HEK293 (cell line): ENCODE data around the gene DNAJC2.

Experiments used
- CTCF ChIA-PET: fragments of 350-600 bp; formaldehyde crosslinking; extraction: SDS; loops from one replicate; lab custom pipeline; 2021; ENCODE audit warnings: antibody characterized with exemption; lab: Yijun Ruan, JAX
- POLR2A ChIA-PET: fragments of 300-600 bp; formaldehyde crosslinking; extraction: SDS; loops from one replicate; lab custom pipeline; 2020; ENCODE audit warnings: antibody characterized with exemption, inconsistent platforms; lab: Yijun Ruan, JAX
- H3K27ac ChIP-seq: fragments of 200-500 bp; sonication (Bioruptor generic); 2 replicates; pipeline ENCODE4 v1.5.1; 2014; ENCODE audit warnings: low read depth, low read length, control low read depth, inconsistent platforms; ENCODE audit errors: extremely low read depth
- H3K36me3 ChIP-seq, 2 experiments: fragments of 200-500 bp in 1 of 2; sonication (Bioruptor generic) in 1 of 2; 1 replicate in 1 of 2; 2 replicates in 1 of 2; pipeline ENCODE4 v1.5.1; 2014 to 2017; ENCODE audit warnings: inconsistent platforms in 2 of 2, low read length in 2 of 2; ENCODE audit not compliant: control insufficient read depth in 2 of 2, insufficient read depth in 1 of 2
- H3K4me1 ChIP-seq: fragments of 200-500 bp; sonication (Bioruptor generic); 2 replicates; pipeline ENCODE4 v1.5.1; 2014; ENCODE audit warnings: mild to moderate bottlenecking, low read length, inconsistent platforms; ENCODE audit not compliant: control insufficient read depth, insufficient read depth
- H3K4me3 ChIP-seq: 2 replicates; pipeline ENCODE4 v1.5.1; 2011; ENCODE audit warnings: low read depth, mild to moderate bottlenecking, control low read depth, low read length, moderate library complexity
- H3K9me3 ChIP-seq: fragments of 200-500 bp; sonication (Bioruptor generic); 2 replicates; pipeline ENCODE4 v1.5.1; 2014; ENCODE audit warnings: low read depth, low read length, inconsistent platforms; ENCODE audit not compliant: control insufficient read depth, insufficient read depth
- GLI2 ChIP-seq: fragments of 450-650 bp; formaldehyde crosslinking; IDR thresholded peaks from 2 replicates; pipeline ENCODE4; 2017; ENCODE audit warnings: missing biosample characterization, missing genetic modification characterization, low read depth, borderline replicate concordance
- IKZF3 ChIP-seq: fragments of 450-650 bp; IDR thresholded peaks from 2 replicates; pipeline ENCODE4 v1.5.0; 2018; ENCODE audit warnings: missing biosample characterization, mild to moderate bottlenecking, missing genetic modification characterization, moderate library complexity
- KLF10 ChIP-seq: fragments of 450-650 bp; IDR thresholded peaks from 2 replicates; pipeline ENCODE4 v1.5.1; 2018; ENCODE audit warnings: missing biosample characterization, mild to moderate bottlenecking, missing genetic modification characterization
- KLF8 ChIP-seq: fragments of 450-650 bp; formaldehyde crosslinking; IDR thresholded peaks from 2 replicates; pipeline ENCODE4 v1.5.1; 2016; ENCODE audit warnings: missing biosample characterization, missing genetic modification characterization
- MEIS1 ChIP-seq: sonication (generic); formaldehyde crosslinking; IDR thresholded peaks from 2 replicates; pipeline ENCODE4 v1.8.1; 2022; ENCODE audit warnings: missing genetic modification reagents, mild to moderate bottlenecking, borderline replicate concordance
- TCF7L2 ChIP-seq: IDR thresholded peaks from 2 replicates; pipeline ENCODE4 v1.6.1; 2011; ENCODE audit warnings: low read depth, mild to moderate bottlenecking, inconsistent platforms, low read length, moderate library complexity, borderline replicate concordance
- ZNF184 ChIP-seq: fragments of 450-650 bp; IDR thresholded peaks from 2 replicates; pipeline ENCODE4 v1.5.1; 2018; ENCODE audit warnings: missing biosample characterization, mild to moderate bottlenecking, missing genetic modification characterization
- ZNF221 ChIP-seq: fragments of 450-650 bp; formaldehyde crosslinking; IDR thresholded peaks from 2 replicates; pipeline ENCODE4 v1.5.1; 2017; ENCODE audit warnings: missing biosample characterization, missing genetic modification characterization, borderline replicate concordance
- ZNF239 ChIP-seq: fragments of 450-650 bp; formaldehyde crosslinking; IDR thresholded peaks from 2 replicates; pipeline ENCODE4 v1.5.1; 2016; ENCODE audit warnings: missing biosample characterization, missing genetic modification characterization
- ZNF302 ChIP-seq: fragments of 450-650 bp; formaldehyde crosslinking; IDR thresholded peaks from 2 replicates; pipeline ENCODE4 v1.5.1; 2016; ENCODE audit warnings: missing biosample characterization, missing genetic modification characterization, low read depth
- ZNF37A ChIP-seq: fragments of 450-650 bp; IDR thresholded peaks from 2 replicates; pipeline ENCODE4 v1.5.1; 2018; ENCODE audit warnings: missing biosample characterization, missing genetic modification characterization
- ZNF530 ChIP-seq: fragments of 450-650 bp; formaldehyde crosslinking; IDR thresholded peaks from 2 replicates; pipeline ENCODE4 v1.5.1; 2016; ENCODE audit warnings: low read depth, missing biosample characterization, missing genetic modification characterization
- ZNF544 ChIP-seq: fragments of 450-650 bp; formaldehyde crosslinking; IDR thresholded peaks from 2 replicates; pipeline ENCODE4 v1.5.0; 2017; ENCODE audit warnings: missing biosample characterization, missing genetic modification characterization
- ZNF549 ChIP-seq: fragments of 450-650 bp; IDR thresholded peaks from 2 replicates; pipeline ENCODE4 v1.5.1; 2018; ENCODE audit warnings: missing biosample characterization, missing genetic modification characterization, mild to moderate bottlenecking, inconsistent platforms, moderate library complexity
- ZNF596 ChIP-seq: fragments of 450-650 bp; IDR thresholded peaks from 2 replicates; pipeline ENCODE4 v1.5.0; 2018; ENCODE audit warnings: missing biosample characterization, mild to moderate bottlenecking, missing genetic modification characterization, moderate library complexity
- ZNF654 ChIP-seq: fragments of 450-650 bp; formaldehyde crosslinking; IDR thresholded peaks from 2 replicates; pipeline ENCODE4 v1.5.1; 2016; ENCODE audit warnings: low read depth, missing biosample characterization, missing genetic modification characterization
- ZNF660 ChIP-seq: fragments of 450-650 bp; IDR thresholded peaks from 2 replicates; pipeline ENCODE4 v1.5.1; 2018; ENCODE audit warnings: missing biosample characterization, mild to moderate bottlenecking, missing genetic modification characterization
- ZNF664 ChIP-seq: fragments of 450-650 bp; formaldehyde crosslinking; IDR thresholded peaks from 2 replicates; pipeline ENCODE4 v1.5.1; 2016; ENCODE audit warnings: missing biosample characterization, missing genetic modification characterization
- ZNF776 ChIP-seq: fragments of 450-650 bp; formaldehyde crosslinking; IDR thresholded peaks from 2 replicates; pipeline ENCODE4 v1.5.0; 2017; ENCODE audit warnings: missing biosample characterization, missing genetic modification characterization, borderline replicate concordance
- ZNF830 ChIP-seq: fragments of 450-650 bp; IDR thresholded peaks from 2 replicates; pipeline ENCODE4 v1.5.0; 2018; ENCODE audit warnings: missing biosample characterization, missing genetic modification characterization, low read depth, mild to moderate bottlenecking, moderate library complexity
- TF ChIP-seq, protein P1 (sequence below): fragments of 450-650 bp; formaldehyde crosslinking; IDR thresholded peaks from 2 replicates; pipeline ENCODE4 v1.5.1; 2016; ENCODE audit warnings: missing biosample characterization, missing genetic modification characterization
- TF ChIP-seq, protein P2 (sequence below): fragments of 450-650 bp; formaldehyde crosslinking; IDR thresholded peaks from 2 replicates; pipeline ENCODE4 v1.5.1; 2016; ENCODE audit warnings: missing biosample characterization, missing genetic modification characterization, low read depth
- TF ChIP-seq, protein P3 (sequence below): fragments of 450-650 bp; formaldehyde crosslinking; IDR thresholded peaks from 2 replicates; pipeline ENCODE4 v1.5.1; 2016; ENCODE audit warnings: missing biosample characterization, missing genetic modification characterization
- TF ChIP-seq, protein P4 (sequence below): fragments of 450-650 bp; formaldehyde crosslinking; IDR thresholded peaks from 2 replicates; pipeline ENCODE4 v1.5.1; 2017; ENCODE audit warnings: missing biosample characterization, mild to moderate bottlenecking, missing genetic modification characterization, moderate library complexity
- TF ChIP-seq, protein P5 (sequence below): fragments of 450-650 bp; IDR thresholded peaks from 2 replicates; pipeline ENCODE4 v1.5.1; 2018; ENCODE audit warnings: missing biosample characterization, mild to moderate bottlenecking, missing genetic modification characterization
- TF ChIP-seq, protein P6 (sequence below): sonication (generic); formaldehyde crosslinking; IDR thresholded peaks from 2 replicates; pipeline ENCODE4 v1.8.1; 2022; ENCODE audit warnings: mild to moderate bottlenecking, moderate library complexity, missing genetic modification reagents

DNAJC2 gene

DNA sequence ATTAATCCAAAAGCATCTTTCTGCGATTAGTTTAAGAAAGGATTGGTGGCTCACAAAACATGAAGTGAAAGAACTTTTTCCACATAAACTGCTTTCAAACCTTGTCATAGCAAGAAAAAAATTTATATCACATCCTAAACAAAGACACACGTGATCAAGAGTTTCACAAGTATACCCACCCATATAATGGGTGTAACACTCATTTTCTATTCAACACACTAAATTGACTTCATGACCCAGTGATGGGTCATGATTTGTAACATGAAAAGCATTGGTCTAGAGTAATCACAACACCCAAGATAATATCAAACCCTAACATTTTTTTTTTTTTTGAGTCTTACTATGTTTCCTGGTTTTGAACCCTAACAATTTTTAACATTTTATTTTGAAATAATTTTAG, 29.7 kb downstream of the DNAJC2 start:
- POLR2A ChIA-PET = no interaction called here
- Histone ChIP-seq H3K4me1 (no peaks in the 10 kb centered on the region), H3K27ac (no peak overlapping the region), H3K9me3 (no peaks in the 10 kb centered on the region), H3K4me3 (no peak overlapping the region), H3K36me3 (peaks cover 70 to 94% of the 10 kb centered on the region in 2 experiments)
- CTCF ChIA-PET = no interaction called here
- no peak for TF ChIP-seq ZNF654
- TF ChIP-seq ZNF596 (tag by site-specific recombination) = no peak
- TF ChIP-seq, protein P1, sequence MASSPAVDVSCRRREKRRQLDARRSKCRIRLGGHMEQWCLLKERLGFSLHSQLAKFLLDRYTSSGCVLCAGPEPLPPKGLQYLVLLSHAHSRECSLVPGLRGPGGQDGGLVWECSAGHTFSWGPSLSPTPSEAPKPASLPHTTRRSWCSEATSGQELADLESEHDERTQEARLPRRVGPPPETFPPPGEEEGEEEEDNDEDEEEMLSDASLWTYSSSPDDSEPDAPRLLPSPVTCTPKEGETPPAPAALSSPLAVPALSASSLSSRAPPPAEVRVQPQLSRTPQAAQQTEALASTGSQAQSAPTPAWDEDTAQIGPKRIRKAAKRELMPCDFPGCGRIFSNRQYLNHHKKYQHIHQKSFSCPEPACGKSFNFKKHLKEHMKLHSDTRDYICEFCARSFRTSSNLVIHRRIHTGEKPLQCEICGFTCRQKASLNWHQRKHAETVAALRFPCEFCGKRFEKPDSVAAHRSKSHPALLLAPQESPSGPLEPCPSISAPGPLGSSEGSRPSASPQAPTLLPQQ = no peak
- TF ChIP-seq, protein P2, sequence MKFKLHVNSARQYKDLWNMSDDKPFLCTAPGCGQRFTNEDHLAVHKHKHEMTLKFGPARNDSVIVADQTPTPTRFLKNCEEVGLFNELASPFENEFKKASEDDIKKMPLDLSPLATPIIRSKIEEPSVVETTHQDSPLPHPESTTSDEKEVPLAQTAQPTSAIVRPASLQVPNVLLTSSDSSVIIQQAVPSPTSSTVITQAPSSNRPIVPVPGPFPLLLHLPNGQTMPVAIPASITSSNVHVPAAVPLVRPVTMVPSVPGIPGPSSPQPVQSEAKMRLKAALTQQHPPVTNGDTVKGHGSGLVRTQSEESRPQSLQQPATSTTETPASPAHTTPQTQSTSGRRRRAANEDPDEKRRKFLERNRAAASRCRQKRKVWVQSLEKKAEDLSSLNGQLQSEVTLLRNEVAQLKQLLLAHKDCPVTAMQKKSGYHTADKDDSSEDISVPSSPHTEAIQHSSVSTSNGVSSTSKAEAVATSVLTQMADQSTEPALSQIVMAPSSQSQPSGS (tag by site-specific recombination) = no peak
- no peak for TF ChIP-seq MEIS1 (CRISPR knock-in tag)
- no peak for TF ChIP-seq ZNF221 (tag by site-specific recombination)
- no peak for TF ChIP-seq ZNF239 (tag by site-specific recombination)
- no peak for TF ChIP-seq KLF8 (tag by site-specific recombination)
- no peak for TF ChIP-seq TCF7L2
- TF ChIP-seq, protein P3, sequence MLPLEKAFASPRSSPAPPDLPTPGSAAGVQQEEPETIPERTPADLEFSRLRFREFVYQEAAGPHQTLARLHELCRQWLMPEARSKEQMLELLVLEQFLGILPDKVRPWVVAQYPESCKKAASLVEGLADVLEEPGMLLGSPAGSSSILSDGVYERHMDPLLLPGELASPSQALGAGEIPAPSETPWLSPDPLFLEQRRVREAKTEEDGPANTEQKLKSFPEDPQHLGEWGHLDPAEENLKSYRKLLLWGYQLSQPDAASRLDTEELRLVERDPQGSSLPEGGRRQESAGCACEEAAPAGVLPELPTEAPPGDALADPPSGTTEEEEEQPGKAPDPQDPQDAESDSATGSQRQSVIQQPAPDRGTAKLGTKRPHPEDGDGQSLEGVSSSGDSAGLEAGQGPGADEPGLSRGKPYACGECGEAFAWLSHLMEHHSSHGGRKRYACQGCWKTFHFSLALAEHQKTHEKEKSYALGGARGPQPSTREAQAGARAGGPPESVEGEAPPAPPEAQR (tag by site-specific recombination) = no peak
- no peak for TF ChIP-seq ZNF664
- TF ChIP-seq ZNF530 (tag by site-specific recombination) = no peak
- TF ChIP-seq, protein P4, sequence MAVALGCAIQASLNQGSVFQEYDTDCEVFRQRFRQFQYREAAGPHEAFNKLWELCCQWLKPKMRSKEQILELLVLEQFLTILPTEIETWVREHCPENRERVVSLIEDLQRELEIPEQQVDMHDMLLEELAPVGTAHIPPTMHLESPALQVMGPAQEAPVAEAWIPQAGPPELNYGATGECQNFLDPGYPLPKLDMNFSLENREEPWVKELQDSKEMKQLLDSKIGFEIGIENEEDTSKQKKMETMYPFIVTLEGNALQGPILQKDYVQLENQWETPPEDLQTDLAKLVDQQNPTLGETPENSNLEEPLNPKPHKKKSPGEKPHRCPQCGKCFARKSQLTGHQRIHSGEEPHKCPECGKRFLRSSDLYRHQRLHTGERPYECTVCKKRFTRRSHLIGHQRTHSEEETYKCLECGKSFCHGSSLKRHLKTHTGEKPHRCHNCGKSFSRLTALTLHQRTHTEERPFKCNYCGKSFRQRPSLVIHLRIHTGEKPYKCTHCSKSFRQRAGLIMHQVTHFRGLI = no peak

DNA sequence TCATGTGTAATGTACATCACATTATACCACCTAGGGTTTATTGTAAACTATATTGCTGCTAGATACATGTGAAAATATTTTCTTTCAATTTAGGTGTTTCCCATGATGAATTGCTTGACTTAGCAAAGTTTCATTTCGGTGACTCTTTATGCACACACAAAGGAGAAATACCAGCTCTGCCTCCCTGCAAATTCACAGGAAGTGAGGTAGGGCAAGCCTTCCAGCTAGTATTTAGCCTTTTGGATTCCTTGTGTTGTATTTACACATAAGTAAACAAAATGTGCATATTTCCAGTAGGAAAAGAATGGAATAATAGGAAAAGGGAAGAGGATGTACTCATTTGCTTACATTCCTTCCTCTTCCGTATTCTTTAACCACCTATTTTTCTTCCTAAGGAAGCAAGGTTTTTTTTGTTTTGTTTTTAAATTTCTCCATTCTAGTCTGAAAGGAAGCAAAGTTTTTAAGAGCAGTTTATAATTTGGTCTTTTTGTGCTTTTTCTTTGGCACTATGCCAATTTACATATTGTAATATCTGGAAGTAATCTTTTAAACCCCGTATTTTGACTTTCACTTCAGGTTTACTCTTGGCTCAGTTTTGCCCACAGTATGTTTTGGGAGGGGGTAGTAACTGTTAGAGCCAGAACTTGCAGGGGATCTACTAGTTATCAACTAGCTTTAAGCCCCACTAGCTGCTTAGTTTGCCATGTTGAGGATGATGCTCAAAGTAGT, 36.9 kb downstream of the DNAJC2 start:
- Histone ChIP-seq H3K27ac (no peak overlapping the region), H3K9me3 (no peaks in the 10 kb centered on the region)
- TF ChIP-seq ZNF776 (no peak), ZNF549 (tag by site-specific recombination) (0 out of 2 replicates have a peak, but pooled peaks have one; percentile 36), ZNF660 (tag by site-specific recombination) (peak; percentile 17; the same call in 1 of the 2 replicates), ZNF184 (tag by site-specific recombination) (peak; percentile 69; the same call in 1 of the 2 replicates), ZNF37A (tag by site-specific recombination) (peak; percentile 61), ZNF830 (tag by site-specific recombination) (peak; percentile 52; the same call in 1 of the 2 replicates), ZNF239 (tag by site-specific recombination) (no peak), KLF10 (tag by site-specific recombination) (0 out of 2 replicates have a peak, but pooled peaks have one; percentile 24), IKZF3 (tag by site-specific recombination) (peak; percentile 11; the same call in 1 of the 2 replicates), GLI2 (tag by site-specific recombination) (peak; percentile 33; the same call in 1 of the 2 replicates), ZNF544 (tag by site-specific recombination) (0 out of 2 replicates have a peak, but pooled peaks have one; percentile 48), ZNF302 (tag by site-specific recombination) (no peak)
- TF ChIP-seq, protein P5, sequence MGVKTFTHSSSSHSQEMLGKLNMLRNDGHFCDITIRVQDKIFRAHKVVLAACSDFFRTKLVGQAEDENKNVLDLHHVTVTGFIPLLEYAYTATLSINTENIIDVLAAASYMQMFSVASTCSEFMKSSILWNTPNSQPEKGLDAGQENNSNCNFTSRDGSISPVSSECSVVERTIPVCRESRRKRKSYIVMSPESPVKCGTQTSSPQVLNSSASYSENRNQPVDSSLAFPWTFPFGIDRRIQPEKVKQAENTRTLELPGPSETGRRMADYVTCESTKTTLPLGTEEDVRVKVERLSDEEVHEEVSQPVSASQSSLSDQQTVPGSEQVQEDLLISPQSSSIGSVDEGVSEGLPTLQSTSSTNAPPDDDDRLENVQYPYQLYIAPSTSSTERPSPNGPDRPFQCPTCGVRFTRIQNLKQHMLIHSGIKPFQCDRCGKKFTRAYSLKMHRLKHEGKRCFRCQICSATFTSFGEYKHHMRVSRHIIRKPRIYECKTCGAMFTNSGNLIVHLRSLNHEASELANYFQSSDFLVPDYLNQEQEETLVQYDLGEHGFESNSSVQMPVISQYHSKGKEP (tag by site-specific recombination) = peak; percentile 63
- TF ChIP-seq, protein P6, sequence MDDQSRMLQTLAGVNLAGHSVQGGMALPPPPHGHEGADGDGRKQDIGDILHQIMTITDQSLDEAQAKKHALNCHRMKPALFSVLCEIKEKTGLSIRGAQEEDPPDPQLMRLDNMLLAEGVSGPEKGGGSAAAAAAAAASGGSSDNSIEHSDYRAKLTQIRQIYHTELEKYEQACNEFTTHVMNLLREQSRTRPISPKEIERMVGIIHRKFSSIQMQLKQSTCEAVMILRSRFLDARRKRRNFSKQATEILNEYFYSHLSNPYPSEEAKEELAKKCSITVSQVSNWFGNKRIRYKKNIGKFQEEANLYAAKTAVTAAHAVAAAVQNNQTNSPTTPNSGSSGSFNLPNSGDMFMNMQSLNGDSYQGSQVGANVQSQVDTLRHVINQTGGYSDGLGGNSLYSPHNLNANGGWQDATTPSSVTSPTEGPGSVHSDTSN = no peak

More for the DNA sequence above, 36.9 kb downstream of the DNAJC2 start:
- CTCF ChIA-PET = interaction anchor here (0.5 kb wide), 1 partner anchor 112 kb away, joined by 3 read pairs; no protein-coding TSS in a partner anchor
- POLR2A ChIA-PET = interaction anchor here (1.2 kb wide), 1 partner anchor 73 kb away, joined by 3 read pairs; no protein-coding TSS in a partner anchor
- H3K4me3 ChIP-seq = no peak overlapping the region
- peaks cover 83 to 90% of the 10 kb centered on the region in 2 experiments for H3K36me3 ChIP-seq
- no peaks in the 10 kb centered on the region for H3K4me1 ChIP-seq
